K562 (cell line): Measurements from ENCODE around the gene ZNF609. TPM values are rescaled to one million over a fixed set of nuclear protein-coding genes. Genes with fewer than 3 reads are reported as not detected.

Source experiments
- ATAC-seq: fragments of 200-7000 bp; cut with Tn5 transposase; 3 replicates; pipeline ENCODE4 v1.9.1; 2020; ENCODE audit warnings: moderate library complexity
- BruUV-seq: library from RNA; stranded (reverse); fragments of 400-500 nt; replicated peaks from 2 replicates; lab custom pipeline; 2021; lab: Mats Ljungman, UMichigan
- CTCF ChIA-PET: fragments of 300-600 bp; formaldehyde crosslinking; extraction: SDS; loops from one replicate; lab custom pipeline; 2021; ENCODE audit warnings: low intra/inter-chr PET ratio; lab: Yijun Ruan, JAX
- POLR2A ChIA-PET: fragments of 300-600, 350-650 bp; sonication (Branson Sonifier 250); formaldehyde crosslinking; extraction: SDS; loops from one replicate; lab custom pipeline; 2021; ENCODE audit warnings: antibody characterized with exemption, inconsistent platforms; lab: Yijun Ruan, JAX
- DNase-seq, 4 experiments: peaks; one replicate each; pipeline versions ENCODE4 v3.0.0 to v3.0.0-alpha.2; 2011 to 2018; ENCODE audit warnings: low spot score in 3 of 4, mixed read lengths in 3 of 4; ENCODE audit errors: extremely low read depth in 1 of 4
- FAIRE-seq: peaks from 2 replicates; lab custom pipeline; 2011; peaks lifted over from hg19 to GRCh38; lab: Jason Lieb, UNC
- H2AFZ ChIP-seq: 2 replicates; pipeline ENCODE4 v1.6.0; 2011; ENCODE audit warnings: low read depth, low read length, control low read depth, inconsistent platforms
- H3K27ac ChIP-seq: fragments of 200-600 bp; 3 replicates; pipeline ENCODE4 v1.8.0; 2011; ENCODE audit warnings: low read depth, mild to moderate bottlenecking, control low read depth, inconsistent platforms, low read length, moderate library complexity, mixed read lengths; ENCODE audit errors: extremely low read depth
- H3K27me3 ChIP-seq, 2 experiments: fragments of 300-600 bp in 1 of 2; 2 replicates in 1 of 2; 3 replicates in 1 of 2; pipeline versions ENCODE4 v1.6.0 to v1.8.0; 2011; ENCODE audit warnings: inconsistent platforms in 2 of 2, low read length in 2 of 2, mild to moderate bottlenecking in 1 of 2, mixed read lengths in 1 of 2, moderate library complexity in 1 of 2; ENCODE audit not compliant: control insufficient read depth in 2 of 2, insufficient read depth in 2 of 2
- H3K36me3 ChIP-seq: fragments of 300-600 bp; 3 replicates; pipeline ENCODE4 v1.8.0; 2011; ENCODE audit warnings: mild to moderate bottlenecking, low read length, inconsistent platforms; ENCODE audit not compliant: control insufficient read depth, insufficient read depth
- H3K4me1 ChIP-seq, 2 experiments: fragments of 200-600 bp in 1 of 2; replicated peaks in 1 of 2; 2 replicates in 1 of 2; 3 replicates in 1 of 2; pipeline versions ENCODE4 v1.5.1 to v1.8.0; 2011; ENCODE audit warnings: inconsistent platforms in 2 of 2, low read length in 2 of 2, mild to moderate bottlenecking in 1 of 2, mixed read lengths in 1 of 2, moderate library complexity in 1 of 2; ENCODE audit not compliant: control insufficient read depth in 2 of 2, insufficient read depth in 2 of 2
- H3K4me2 ChIP-seq: 2 replicates; pipeline ENCODE4 v1.6.1; 2011; ENCODE audit warnings: low read length, control low read depth, inconsistent platforms, mixed read lengths; ENCODE audit not compliant: insufficient read depth
- H3K4me3 ChIP-seq: fragments of 200-600 bp; sonication (generic), shearing (Covaris generic); 2 replicates; pipeline ENCODE4 v1.5.1; 2016; ENCODE audit warnings: control low read depth, inconsistent platforms
- H3K79me2 ChIP-seq: fragments of 200-600 bp; 3 replicates; pipeline ENCODE4 v1.8.0; 2011; ENCODE audit warnings: low read length, inconsistent platforms; ENCODE audit not compliant: control insufficient read depth, insufficient read depth
- H3K9ac ChIP-seq, 2 experiments: 2 replicates each; pipeline versions ENCODE4 v1.6.0 to v1.6.1; 2011; ENCODE audit warnings: low read depth in 2 of 2, low read length in 2 of 2, control low read depth in 1 of 2, inconsistent platforms in 1 of 2, mild to moderate bottlenecking in 1 of 2, mixed read lengths in 1 of 2; ENCODE audit not compliant: insufficient read depth in 1 of 2
- H3K9me1 ChIP-seq: one replicate; pipeline ENCODE4 v1.6.0; 2011; ENCODE audit warnings: inconsistent platforms, mild to moderate bottlenecking, low read length, moderate library complexity; ENCODE audit not compliant: control insufficient read depth, insufficient read depth
- H3K9me3 ChIP-seq: replicated peaks from 2 replicates; pipeline ENCODE4 v1.5.1; 2011; ENCODE audit warnings: low read depth, low read length, inconsistent platforms; ENCODE audit not compliant: control insufficient read depth, insufficient read depth
- H4K20me1 ChIP-seq: replicated peaks from 2 replicates; pipeline ENCODE4 v1.6.1; 2011; ENCODE audit warnings: low read length, inconsistent platforms, mixed read lengths; ENCODE audit not compliant: control insufficient read depth, insufficient read depth
- CBX5 ChIP-seq: IDR thresholded peaks from 2 replicates; pipeline ENCODE4 v1.6.1; 2014; ENCODE audit warnings: low read depth, borderline replicate concordance
- DACH1 ChIP-seq: fragments of 450-650 bp; IDR thresholded peaks from 2 replicates; pipeline ENCODE4 v1.6.1; 2018; ENCODE audit not compliant: partially characterized antibody
- DPF2 ChIP-seq: fragments of 450-650 bp; IDR thresholded peaks from 2 replicates; pipeline ENCODE4 v1.6.1; 2016
- ESRRB ChIP-seq: fragments of 250-450 bp; sonication (Bioruptor Pico); IDR thresholded peaks from 2 replicates; pipeline ENCODE4 v1.5.0; 2020; ENCODE audit warnings: mild to moderate bottlenecking, moderate library complexity, borderline replicate concordance
- ILK ChIP-seq: fragments of 450-650 bp; IDR thresholded peaks from 2 replicates; pipeline ENCODE4 v1.6.1; 2016; ENCODE audit warnings: missing genetic modification characterization, low read depth, mild to moderate bottlenecking, missing compliant biosample characterization, moderate library complexity, borderline replicate concordance
- MTA2 ChIP-seq: fragments of 450-650 bp; IDR thresholded peaks from 2 replicates; pipeline ENCODE4 v1.6.1; 2016; ENCODE audit warnings: low read depth
- POLR2A ChIP-seq: fragments of 450-650 bp; conservative IDR thresholded peaks from 2 replicates; pipeline ENCODE4 v1.6.1; 2016
- PRMT5 ChIP-seq: sonication (generic); formaldehyde crosslinking; IDR thresholded peaks from 2 replicates; pipeline ENCODE4 v1.5.0; 2020; ENCODE audit warnings: missing genetic modification reagents
- RNF219 ChIP-seq: fragments of 250-450 bp; sonication (Bioruptor Pico); IDR thresholded peaks from 2 replicates; pipeline ENCODE4 v1.5.0; 2022; ENCODE audit warnings: mild to moderate bottlenecking
- ZNF175 ChIP-seq: fragments of 200-800 bp; sonication (Bioruptor generic); IDR thresholded peaks from 2 replicates; pipeline ENCODE4 v1.6.1; 2016; ENCODE audit warnings: low read depth, mild to moderate bottlenecking, missing genetic modification characterization, missing compliant biosample characterization
- WGBS: fragments of 100-300 bp; shearing (Covaris generic); methylation state at CpG from one replicate; pipeline ENCODE4 v1.1.6; 2016; ENCODE audit warnings: low coverage, mixed read lengths; ENCODE audit not compliant: insufficient coverage; ENCODE audit errors: missing lambda C conversion rate; 5-methylcytosine and 5-hydroxymethylcytosine counted together
- in situ Hi-C: fragments of 300-500 bp; cut with MboI; formaldehyde crosslinking; loops from 4 replicates; pipeline ENCODE4 v1.15.0; 2018; ENCODE audit warnings: inconsistent platforms, mixed read lengths
- intact Hi-C: fragments of 100-400 bp; cut with micrococcal nuclease; formaldehyde crosslinking; loops from 2 replicates; pipeline ENCODE4 v1.14.2; 2022
- polyA plus RNA-seq, 8 experiments: library from polyadenylated mRNA; depleted of rRNA in 4 of 8; stranded (reverse) in 5 of 8; unstranded in 3 of 8; fragments of >200 nt; fragmentation: Nextera tagmentation in 2 of 8; fragmentation: Illumina TruSeq in 1 of 8; extraction: Ambion mirVana in 2 of 8; extraction: Trizol in 1 of 8; gene quantifications; 2 replicates each; pipeline versions ENCODE4 v1.2.1 to v1.2.3, GENCODE V29; 2011 to 2014; ENCODE audit warnings: inconsistent platforms in 1 of 8, missing spikeins in 1 of 8
- total RNA-seq, 7 experiments: library from RNA; depleted of rRNA in 6 of 7; stranded (reverse); fragments of >200 nt in 6 of 7; fragmentation: Illumina TruSeq in 2 of 7; extraction: Trizol in 2 of 7; gene quantifications; 2 replicates each; pipeline versions ENCODE4 v1.2.1 to v1.2.3, GENCODE V29; 2011 to 2021; ENCODE audit warnings: low replicate concordance in 1 of 7

Gene ZNF609
- total and polyA plus RNA-seq, 9 of the 15 experiments (the other 6 are each of a cell fraction or from before 2014, with no cell fraction given), result 3.0 to 38.7 (median 17.8) TPM

GRCh38 chr15:64558460-64559179 lies 98.2 kb downstream of the ZNF609 start (continued):
- TF ChIP-seq RNF219 (no peak), MTA2 (no peak), CBX5 (no peak), ESRRB (CRISPR knock-in tag) (no peak), ZNF175 (CRISPR knock-in tag) (no peak), PRMT5 (CRISPR knock-in tag) (no peak), DPF2 (no peak), POLR2A (no peak), ILK (tag) (no peak)

DNA sequence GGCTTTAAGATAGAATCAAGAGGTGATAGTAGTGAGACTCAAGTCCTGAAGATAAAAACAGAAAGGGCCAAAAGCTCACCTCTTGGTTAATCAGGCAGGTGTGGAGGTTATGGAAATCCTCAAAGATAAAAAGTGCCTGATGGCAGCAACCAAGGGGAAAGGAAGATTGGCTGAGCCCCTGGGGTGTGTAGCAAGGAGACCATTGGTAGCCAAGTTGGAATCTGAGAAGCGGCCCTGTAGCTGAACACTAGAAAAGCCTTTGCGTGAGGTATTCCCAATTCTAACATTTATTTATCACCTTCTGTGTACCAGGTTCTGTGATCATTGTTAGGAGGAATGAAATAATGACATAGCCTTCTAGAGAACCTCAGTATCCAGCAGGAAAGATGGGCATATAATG lies 98.9 kb downstream of the ZNF609 start:
- in situ Hi-C loops, result no loop called here
- ATAC-seq, result no peak
- Histone ChIP-seq H2AFZ (no peak overlapping the region), H3K9me3 (no peaks in the 10 kb centered on the region), H3K79me2 (peaks cover 85% of the 10 kb centered on the region), H3K4me1 (peaks cover 0 to 33% of the 10 kb centered on the region in 2 experiments; a peak in 4 of 5 replicates), H3K4me3 (no peak overlapping the region), H4K20me1 (no peaks in the 10 kb centered on the region), H3K27ac (no peak overlapping the region; the same call in 2 of the 3 replicates), H3K9me1 (no peaks in the 10 kb centered on the region), H3K36me3 (peaks cover 7% of the 10 kb centered on the region), H3K4me2 (no peak overlapping the region), H3K27me3 (no peaks in the 10 kb centered on the region), H3K9ac (no peak overlapping the region)
- ChIA-PET CTCF (no interaction called here), POLR2A (interaction anchor here (1.6 kb wide), 1 partner anchor 10 kb away, joined by 6 read pairs; no protein-coding TSS in a partner anchor)
- intact Hi-C loops, result no loop called here
- DNase-seq, result no peak
- 72% methylated on average over 2 of the region's 2 CpGs for WGBS
- no peak for TF ChIP-seq DACH1
- FAIRE-seq, result no peak
- BruUV-seq, result no TSS peak
